H9 (cell line): ENCODE measurements around the gene GRID1. TPM values are rescaled to one million over a fixed set of nuclear protein-coding genes. Genes with fewer than 3 reads are reported as not detected.

ENCODE experiments used
- DNase-seq: peaks from one replicate; pipeline ENCODE4 v3.0.0-alpha.2; 2017
- H2AFZ ChIP-seq: one replicate; pipeline ENCODE4 v1.6.1; 2013; ENCODE audit warnings: mild to moderate bottlenecking, low read length, control low read depth, moderate library complexity
- H2AK5ac ChIP-seq: 2 replicates; pipeline ENCODE4 v1.6.1; 2013; ENCODE audit warnings: low read length, control low read depth, mixed read lengths; ENCODE audit not compliant: insufficient read length
- H2BK120ac ChIP-seq: one replicate; pipeline ENCODE4 v1.6.1; 2013; ENCODE audit warnings: low read depth, mild to moderate bottlenecking, low read length, control low read depth, inconsistent platforms; ENCODE audit not compliant: poor library complexity, severe bottlenecking
- H2BK12ac ChIP-seq: 2 replicates; pipeline ENCODE4 v1.6.1; 2013; ENCODE audit warnings: low read length, control low read depth, mixed read lengths, low read depth; ENCODE audit not compliant: insufficient read length
- H2BK15ac ChIP-seq: 2 replicates; pipeline ENCODE4 v1.6.1; 2013; ENCODE audit warnings: low read depth, low read length, control low read depth
- H2BK20ac ChIP-seq: one replicate; pipeline ENCODE4 v1.6.1; 2013; ENCODE audit warnings: low read depth, mild to moderate bottlenecking, low read length, control low read depth, inconsistent platforms; ENCODE audit not compliant: poor library complexity, severe bottlenecking
- H2BK5ac ChIP-seq: 2 replicates; pipeline ENCODE4 v1.6.1; 2013; ENCODE audit warnings: low read length, control low read depth, mixed read lengths; ENCODE audit not compliant: insufficient read length
- H3K14ac ChIP-seq: 2 replicates; pipeline ENCODE4 v1.6.1; 2013; ENCODE audit warnings: low read length, control low read depth; ENCODE audit not compliant: insufficient read depth
- H3K18ac ChIP-seq: 2 replicates; pipeline ENCODE4 v1.6.1; 2013; ENCODE audit warnings: low read depth, mild to moderate bottlenecking, mixed read lengths, low read length, control low read depth; ENCODE audit not compliant: insufficient read length
- H3K23ac ChIP-seq: 2 replicates; pipeline ENCODE4 v1.6.1; 2013; ENCODE audit warnings: low read length, control low read depth, mixed read lengths, low read depth; ENCODE audit not compliant: insufficient read length
- H3K23me2 ChIP-seq: 2 replicates; pipeline ENCODE4 v1.6.1; 2013; ENCODE audit warnings: low read depth, mild to moderate bottlenecking, mixed read lengths, low read length, control low read depth; ENCODE audit not compliant: insufficient read length, poor library complexity, severe bottlenecking
- H3K27ac ChIP-seq: 2 replicates; pipeline ENCODE4 v1.5.1; 2013; ENCODE audit warnings: low read length, control low read depth, mixed read lengths, low read depth; ENCODE audit not compliant: insufficient read length
- H3K27me3 ChIP-seq: 2 replicates; pipeline ENCODE4 v1.6.1; 2013; ENCODE audit warnings: low read length, control low read depth, inconsistent platforms; ENCODE audit not compliant: insufficient read depth
- H3K4ac ChIP-seq: 2 replicates; pipeline ENCODE4 v1.6.1; 2013; ENCODE audit warnings: low read depth, mild to moderate bottlenecking, control low read depth, inconsistent platforms, low read length, moderate library complexity
- H3K4me1 ChIP-seq: 2 replicates; pipeline ENCODE4 v1.6.1; 2013; ENCODE audit warnings: low read length, control low read depth, inconsistent platforms; ENCODE audit not compliant: insufficient read depth
- H3K4me2 ChIP-seq: 2 replicates; pipeline ENCODE4 v1.6.1; 2013; ENCODE audit warnings: low read length, control low read depth, mixed read lengths; ENCODE audit not compliant: insufficient read length, insufficient read depth
- H3K56ac ChIP-seq: 2 replicates; pipeline ENCODE4 v1.6.1; 2013; ENCODE audit warnings: low read depth, mild to moderate bottlenecking, mixed read lengths, low read length, control low read depth; ENCODE audit not compliant: insufficient read length
- H3K79me1 ChIP-seq: 2 replicates; pipeline ENCODE4 v1.6.1; 2013; ENCODE audit warnings: low read depth, mild to moderate bottlenecking, moderate library complexity, low read length, control low read depth, inconsistent platforms; ENCODE audit not compliant: insufficient read depth, poor library complexity, severe bottlenecking
- H3K79me2 ChIP-seq: 2 replicates; pipeline ENCODE4 v1.6.1; 2013; ENCODE audit warnings: low read length, control low read depth, inconsistent platforms; ENCODE audit not compliant: insufficient read depth
- H3K9ac ChIP-seq: 2 replicates; pipeline ENCODE4 v1.6.1; 2013; ENCODE audit warnings: low read length, control low read depth, mixed read lengths; ENCODE audit not compliant: insufficient read length; ENCODE audit errors: extremely low read depth
- H3K9me3 ChIP-seq: one replicate; pipeline ENCODE4 v1.6.1; 2013; ENCODE audit warnings: low read depth, low read length, inconsistent platforms; ENCODE audit not compliant: control insufficient read depth
- H3T11ph ChIP-seq: one replicate; pipeline ENCODE4 v1.6.1; 2013; ENCODE audit warnings: mild to moderate bottlenecking, low read length, control low read depth, inconsistent platforms
- H4K20me1 ChIP-seq: one replicate; pipeline ENCODE4 v1.6.1; 2013; ENCODE audit not compliant: control insufficient read depth, insufficient read length, insufficient read depth
- H4K5ac ChIP-seq: 2 replicates; pipeline ENCODE4 v1.6.1; 2013; ENCODE audit warnings: low read depth, mild to moderate bottlenecking, mixed read lengths, low read length, control low read depth; ENCODE audit not compliant: insufficient read length
- H4K8ac ChIP-seq: replicated peaks from 2 replicates; pipeline ENCODE4 v1.6.1; 2013; ENCODE audit warnings: low read length, control low read depth, mixed read lengths, low read depth; ENCODE audit not compliant: insufficient read length
- H4K91ac ChIP-seq: 2 replicates; pipeline ENCODE4 v1.6.1; 2013; ENCODE audit warnings: low read depth, mild to moderate bottlenecking, moderate library complexity, mixed read lengths, low read length, control low read depth; ENCODE audit not compliant: insufficient read length
- H3K27ac Mint-ChIP-seq, 3 experiments: 2 replicates in 2 of 3; 3 replicates in 1 of 3; pipeline ENCODE4 v1.8.0; 2020 to 2021; ENCODE audit warnings: mixed read lengths in 3 of 3, mild to moderate bottlenecking in 1 of 3, moderate library complexity in 1 of 3
- H3K27me3 Mint-ChIP-seq: 2 replicates; pipeline ENCODE4 v1.8.0; 2021; ENCODE audit warnings: low read depth, mild to moderate bottlenecking, moderate library complexity, mixed read lengths
- H3K36me3 Mint-ChIP-seq, 3 experiments: 2 replicates in 2 of 3; 3 replicates in 1 of 3; pipeline ENCODE4 v1.8.0; 2020 to 2021; ENCODE audit warnings: low read depth in 3 of 3, mixed read lengths in 3 of 3; ENCODE audit not compliant: insufficient read depth in 1 of 3
- H3K4me1 Mint-ChIP-seq, 2 experiments: 2 replicates each; pipeline ENCODE4 v1.8.0; 2020; ENCODE audit warnings: mixed read lengths in 2 of 2
- H3K4me3 Mint-ChIP-seq, 2 experiments: 2 replicates in 1 of 2; 3 replicates in 1 of 2; pipeline ENCODE4 v1.8.0; 2020 to 2021; ENCODE audit warnings: mild to moderate bottlenecking in 2 of 2, mixed read lengths in 2 of 2, moderate library complexity in 1 of 2
- H3K9me3 Mint-ChIP-seq, 2 experiments: 2 replicates in 1 of 2; 3 replicates in 1 of 2; pipeline ENCODE4 v1.8.0; 2020; ENCODE audit warnings: mild to moderate bottlenecking in 2 of 2, mixed read lengths in 2 of 2, moderate library complexity in 1 of 2
- WGBS: extraction: QIAGEN DNeasy Blood & Tissue Kit; methylation state at CpG from one replicate; pipeline ENCODE4 v1.1.7; 2013; ENCODE audit warnings: missing lambda C conversion rate, low lambda C conversion rate, mixed read lengths; ENCODE audit not compliant: insufficient read length; ENCODE audit errors: extremely low coverage; 5-methylcytosine and 5-hydroxymethylcytosine counted together
- total RNA-seq: library from RNA; stranded (reverse); gene quantifications from 2 replicates; pipeline ENCODE4 v1.2.1, GENCODE V29; 2021
- TF ChIP-seq, protein P1 (sequence below): fragments of 200-600 bp; sonication (generic); conservative IDR thresholded peaks from 3 replicates; pipeline ENCODE4 v1.8.0; 2021; ENCODE audit warnings: antibody characterized with exemption, mild to moderate bottlenecking

The GRID1 gene
- total RNA-seq, 1 experiment from 2014 or later, result 0.35 TPM

DNA sequence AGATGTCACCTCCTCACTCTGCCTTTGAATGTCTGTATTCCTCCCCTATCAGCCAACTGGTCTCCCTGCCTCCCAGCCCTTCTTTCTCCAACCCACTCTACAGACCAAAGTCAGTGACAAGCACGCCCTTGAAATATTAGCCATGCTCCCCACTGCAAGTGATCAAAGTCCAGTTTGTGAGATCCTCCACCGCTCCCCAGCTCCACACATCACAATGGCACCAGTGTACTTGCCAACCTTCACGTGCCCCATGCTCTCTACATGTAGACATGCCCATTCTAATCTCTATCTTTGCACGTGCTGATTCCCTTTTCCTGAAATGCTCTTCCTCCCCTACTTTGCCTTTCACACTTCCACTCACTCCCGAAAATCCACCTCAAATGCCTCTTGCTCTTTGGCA is 150.9 kb downstream of the GRID1 start:
- H2BK15ac ChIP-seq, result no peak overlapping the region
- no peak overlapping the region for H3K27ac Mint-ChIP-seq
- no peak overlapping the region for H2BK120ac ChIP-seq
- H3K4me3 Mint-ChIP-seq, result no peak overlapping the region
- H3K9me3 ChIP-seq, result no peaks in the 10 kb centered on the region
- no peak overlapping the region for H4K5ac ChIP-seq
- H4K8ac ChIP-seq, result no peak overlapping the region
- no peak overlapping the region for H2AK5ac ChIP-seq
- no peak overlapping the region for H2AFZ ChIP-seq
- H2BK12ac ChIP-seq, result no peak overlapping the region
- H3T11ph ChIP-seq, result no peak overlapping the region
- H3K9ac ChIP-seq, result no peak overlapping the region
- no peak overlapping the region for H2BK20ac ChIP-seq
- H4K91ac ChIP-seq, result no peak overlapping the region
- H3K79me1 ChIP-seq, result no peaks in the 10 kb centered on the region
- no peak for DNase-seq
- no peaks in the 10 kb centered on the region for H3K79me2 ChIP-seq
- no peaks in the 10 kb centered on the region for H3K9me3 Mint-ChIP-seq
- no peak overlapping the region for H3K18ac ChIP-seq
- no peaks in the 10 kb centered on the region for H4K20me1 ChIP-seq
- H3K27me3 Mint-ChIP-seq, result peaks cover 4% of the 10 kb centered on the region; the same call in 1 of the 2 replicates
- no peak overlapping the region for H3K4me2 ChIP-seq
- H3K4ac ChIP-seq, result no peak overlapping the region
- no peaks in the 10 kb centered on the region; a peak in 1 of 7 replicates for H3K36me3 Mint-ChIP-seq
- no peaks in the 10 kb centered on the region; a peak in 1 of 4 replicates for H3K4me1 Mint-ChIP-seq
- no peak overlapping the region for H3K56ac ChIP-seq
- H3K23me2 ChIP-seq, result no peaks in the 10 kb centered on the region
- no peak overlapping the region for H3K14ac ChIP-seq
- TF ChIP-seq, protein P1, sequence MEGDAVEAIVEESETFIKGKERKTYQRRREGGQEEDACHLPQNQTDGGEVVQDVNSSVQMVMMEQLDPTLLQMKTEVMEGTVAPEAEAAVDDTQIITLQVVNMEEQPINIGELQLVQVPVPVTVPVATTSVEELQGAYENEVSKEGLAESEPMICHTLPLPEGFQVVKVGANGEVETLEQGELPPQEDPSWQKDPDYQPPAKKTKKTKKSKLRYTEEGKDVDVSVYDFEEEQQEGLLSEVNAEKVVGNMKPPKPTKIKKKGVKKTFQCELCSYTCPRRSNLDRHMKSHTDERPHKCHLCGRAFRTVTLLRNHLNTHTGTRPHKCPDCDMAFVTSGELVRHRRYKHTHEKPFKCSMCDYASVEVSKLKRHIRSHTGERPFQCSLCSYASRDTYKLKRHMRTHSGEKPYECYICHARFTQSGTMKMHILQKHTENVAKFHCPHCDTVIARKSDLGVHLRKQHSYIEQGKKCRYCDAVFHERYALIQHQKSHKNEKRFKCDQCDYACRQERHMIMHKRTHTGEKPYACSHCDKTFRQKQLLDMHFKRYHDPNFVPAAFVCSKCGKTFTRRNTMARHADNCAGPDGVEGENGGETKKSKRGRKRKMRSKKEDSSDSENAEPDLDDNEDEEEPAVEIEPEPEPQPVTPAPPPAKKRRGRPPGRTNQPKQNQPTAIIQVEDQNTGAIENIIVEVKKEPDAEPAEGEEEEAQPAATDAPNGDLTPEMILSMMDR, result no peak
- WGBS, result no CpG with 5 or more reads among the region's 5 CpGs
- H3K27ac ChIP-seq, result no peak overlapping the region
- no peak overlapping the region for H2BK5ac ChIP-seq
- H3K27me3 ChIP-seq, result no peaks in the 10 kb centered on the region
- H3K23ac ChIP-seq, result no peak overlapping the region
- H3K4me1 ChIP-seq, result no peaks in the 10 kb centered on the region
